Measurements from ENCODE around the gene CYB561D1.

Gene CYB561D1

DNA sequence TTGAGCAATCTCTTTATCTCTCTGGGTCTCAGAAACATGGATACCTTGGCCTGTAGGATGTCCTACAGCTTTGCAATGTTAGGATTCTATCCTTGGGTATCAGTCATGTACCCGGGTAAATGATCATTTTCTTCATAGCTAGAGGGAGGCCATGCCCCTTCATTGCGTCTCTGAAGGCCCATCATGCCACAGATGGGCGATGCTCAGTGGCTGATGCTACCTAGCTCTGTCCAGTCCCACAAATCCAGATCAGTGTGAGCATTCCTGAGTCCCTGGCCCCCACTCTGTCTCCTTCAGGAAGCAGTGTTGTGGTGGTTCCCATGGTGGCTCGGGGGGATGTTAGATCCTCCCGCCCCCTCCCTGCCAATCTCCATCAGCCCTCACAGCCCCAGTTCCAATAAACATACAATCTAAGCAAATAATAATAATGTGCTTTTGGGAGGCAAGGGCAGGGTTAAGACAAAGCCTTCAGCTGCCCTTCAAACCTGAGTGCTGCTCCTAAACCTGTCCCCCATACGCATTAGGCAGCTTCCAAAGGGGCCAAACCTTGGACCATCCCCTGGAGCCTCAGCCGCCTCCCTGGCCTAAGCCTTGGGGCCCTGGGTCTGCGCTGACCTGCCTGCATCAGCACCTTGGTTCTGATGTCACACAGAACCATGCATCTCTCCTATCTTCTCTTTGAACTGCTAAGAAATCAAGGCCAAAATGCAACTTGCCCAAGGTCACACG is 45.1 kb downstream of the CYB561D1 start:
- Mint-ChIP-seq H3K9me3 (no peaks in the 10 kb centered on the region), H3K27me3 (no peaks in the 10 kb centered on the region), H3K4me3 (no peak overlapping the region), H3K4me1 (ENCODE audit: low read depth) (no peaks in the 10 kb centered on the region), H3K27ac (no peak overlapping the region), H3K36me3 (ENCODE audit: low read depth) (no peaks in the 10 kb centered on the region)
- no peak for DNase-seq

DNA sequence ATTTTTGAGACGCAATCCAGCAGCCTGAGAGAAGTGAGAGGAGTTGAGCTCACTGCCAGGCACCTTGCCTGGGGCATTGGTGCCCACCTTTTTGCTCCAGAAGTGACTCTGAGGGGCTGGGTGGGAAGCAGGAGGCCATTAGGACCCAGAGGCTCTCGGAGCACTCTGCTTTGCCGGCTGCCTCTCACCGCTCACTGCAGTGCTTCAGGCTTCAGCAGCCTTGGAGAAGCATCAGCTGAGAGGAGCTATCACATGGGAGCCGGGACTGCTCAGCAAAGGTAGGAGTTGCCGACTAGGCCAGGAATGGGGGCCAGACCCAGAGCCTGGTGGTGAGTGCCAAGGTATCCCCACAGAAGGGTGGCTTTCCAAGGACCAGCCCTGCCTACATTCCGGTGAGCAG is 45.8 kb downstream of the CYB561D1 start, which contains the start of gene GPR61:
TSS of gene GPR61 (plus strand) at position 197 of the 400 bp plus-strand sequence. CDS start 3,151 bp downstream, outside the sequence.
- no peak within 1 kb of the TSS for H3K4me3 Mint-ChIP-seq
- H3K27ac Mint-ChIP-seq = no peak within 1 kb of the TSS
- H3K36me3 Mint-ChIP-seq (ENCODE audit: low read depth) = no peaks in the 10 kb centered on the region
- no peaks in the 10 kb centered on the region for H3K4me1 Mint-ChIP-seq (ENCODE audit: low read depth)
- H3K27me3 Mint-ChIP-seq = no peaks in the 10 kb centered on the region
- no peaks in the 10 kb centered on the region for H3K9me3 Mint-ChIP-seq
- DNase-seq = no peak

DNA sequence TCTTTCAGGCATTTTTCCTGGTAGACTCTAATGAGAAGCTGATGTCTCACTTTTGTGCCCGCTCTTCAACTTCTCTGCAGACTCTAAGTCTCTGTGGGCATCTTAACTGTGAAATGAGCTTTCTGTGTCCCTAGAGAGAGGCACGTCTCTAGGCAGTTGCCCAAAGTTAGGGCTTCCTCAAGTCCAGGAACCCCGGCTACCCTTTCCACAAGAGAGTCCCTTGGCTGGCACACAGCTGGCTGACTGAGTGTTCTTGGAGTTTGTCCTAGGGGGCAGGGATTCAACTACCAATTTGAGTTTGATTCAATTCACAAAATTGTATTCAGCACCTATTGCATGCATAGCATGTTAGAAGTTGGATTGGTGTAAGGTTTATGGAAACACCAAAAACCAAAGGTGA is 47.2 kb downstream of the CYB561D1 start:
- no peaks in the 10 kb centered on the region for H3K27me3 Mint-ChIP-seq
- no peaks in the 10 kb centered on the region for H3K36me3 Mint-ChIP-seq (ENCODE audit: low read depth)
- no peaks in the 10 kb centered on the region for H3K9me3 Mint-ChIP-seq
- H3K27ac Mint-ChIP-seq = no peak overlapping the region
- H3K4me3 Mint-ChIP-seq = no peak overlapping the region
- peaks cover 3% of the 10 kb centered on the region for H3K4me1 Mint-ChIP-seq (ENCODE audit: low read depth)
- no peak for DNase-seq

- peaks cover 2% of the 10 kb centered on the region for H3K36me3 Mint-ChIP-seq (ENCODE audit: low read depth)
- no peak for DNase-seq
- H3K9me3 Mint-ChIP-seq = no peaks in the 10 kb centered on the region
- H3K4me3 Mint-ChIP-seq = no peak overlapping the region
- no peaks in the 10 kb centered on the region for H3K27me3 Mint-ChIP-seq
- H3K27ac Mint-ChIP-seq = no peak overlapping the region
- peaks cover 17% of the 10 kb centered on the region for H3K4me1 Mint-ChIP-seq (ENCODE audit: low read depth)
Measured at GRCh38 chr1:109542657-109543056, 48.8 kb downstream of the CYB561D1 start.

- Mint-ChIP-seq H3K9me3 (no peaks in the 10 kb centered on the region), H3K27me3 (no peaks in the 10 kb centered on the region), H3K4me3 (no peak overlapping the region), H3K36me3 (ENCODE audit: low read depth) (peaks cover 10% of the 10 kb centered on the region), H3K27ac (no peak overlapping the region), H3K4me1 (ENCODE audit: low read depth) (peaks cover 19% of the 10 kb centered on the region)
- no peak for DNase-seq
Measured at GRCh38 chr1:109543283-109543987, 49.5 kb downstream of the CYB561D1 start.

- H3K27me3 Mint-ChIP-seq = no peaks in the 10 kb centered on the region
- peaks cover 17% of the 10 kb centered on the region for H3K36me3 Mint-ChIP-seq (ENCODE audit: low read depth)
- peaks cover 22% of the 10 kb centered on the region for H3K4me1 Mint-ChIP-seq (ENCODE audit: low read depth)
- no peaks in the 10 kb centered on the region for H3K9me3 Mint-ChIP-seq
- no peak for DNase-seq
- H3K27ac Mint-ChIP-seq = no peak overlapping the region
- H3K4me3 Mint-ChIP-seq = no peak overlapping the region
Measured at GRCh38 chr1:109543988-109544735, 50.3 kb downstream of the CYB561D1 start.

GRCh38 chr1:109546311-109547109 is 52.6 kb downstream of the CYB561D1 start:
- H3K27me3 Mint-ChIP-seq = no peaks in the 10 kb centered on the region
- H3K4me3 Mint-ChIP-seq = peak overlapping the region; percentile 100
- peak; percentile 84 for DNase-seq
- H3K27ac Mint-ChIP-seq = peak overlapping the region; percentile 99
- no peaks in the 10 kb centered on the region for H3K9me3 Mint-ChIP-seq
- H3K4me1 Mint-ChIP-seq (ENCODE audit: low read depth) = peaks cover 43% of the 10 kb centered on the region
- peaks cover 33% of the 10 kb centered on the region for H3K36me3 Mint-ChIP-seq (ENCODE audit: low read depth)

- peaks cover 37% of the 10 kb centered on the region for H3K36me3 Mint-ChIP-seq (ENCODE audit: low read depth)
- no peak for DNase-seq
- H3K4me1 Mint-ChIP-seq (ENCODE audit: low read depth) = peaks cover 48% of the 10 kb centered on the region
- H3K9me3 Mint-ChIP-seq = no peaks in the 10 kb centered on the region
- H3K27me3 Mint-ChIP-seq = no peaks in the 10 kb centered on the region
- peak overlapping the region; percentile 99 for H3K27ac Mint-ChIP-seq
- H3K4me3 Mint-ChIP-seq = peak overlapping the region; percentile 100
Measured at GRCh38 chr1:109547463-109548320, 53.8 kb downstream of the CYB561D1 start.

DNA sequence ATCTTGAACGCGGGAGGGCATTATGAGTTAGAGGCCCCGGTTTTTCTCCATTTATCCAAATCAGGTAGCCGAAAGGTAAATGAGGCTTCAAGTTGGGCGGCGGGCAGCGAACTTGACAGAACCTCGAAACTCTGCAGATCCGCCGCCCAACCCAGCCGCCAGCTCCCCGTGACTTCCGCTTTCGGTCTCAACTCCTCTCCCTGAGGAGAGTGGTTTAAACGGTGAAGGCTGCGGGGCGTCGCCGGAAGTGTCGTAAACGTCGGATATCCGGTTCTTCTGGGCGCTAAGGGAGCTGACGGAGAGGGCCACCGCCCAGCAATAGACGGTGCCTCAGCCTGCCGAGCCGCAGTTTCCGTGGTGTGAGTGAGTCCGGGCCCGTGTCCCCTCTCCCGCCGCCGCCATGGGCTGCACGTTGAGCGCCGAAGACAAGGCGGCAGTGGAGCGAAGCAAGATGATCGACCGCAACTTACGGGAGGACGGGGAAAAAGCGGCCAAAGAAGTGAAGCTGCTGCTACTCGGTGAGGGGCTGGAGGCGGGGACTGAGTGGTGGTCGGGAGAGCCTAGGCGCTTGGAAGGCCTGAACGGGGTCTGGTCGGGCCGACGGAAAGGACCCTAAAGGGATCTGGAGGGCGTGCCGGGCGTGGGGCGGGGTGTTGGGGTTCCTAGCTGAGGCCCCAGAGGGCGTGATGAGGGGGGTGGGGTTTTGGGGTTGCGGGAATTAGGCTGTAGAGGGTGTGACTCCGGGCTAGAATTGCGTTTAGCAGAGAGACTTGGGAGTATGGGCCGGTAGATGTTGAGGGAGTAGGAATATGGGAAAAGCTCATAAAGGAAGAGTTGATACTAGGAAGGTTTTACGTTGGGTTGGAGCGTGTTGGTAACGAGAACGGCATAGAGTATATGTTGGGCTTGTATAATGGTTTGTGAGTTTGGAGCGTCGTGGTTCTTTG is 54.7 kb downstream of the CYB561D1 start, which contains the start of gene GNAI3:
TSS of gene GNAI3 (plus strand) at position 295 of the 947 bp plus-strand sequence. CDS start at position 401, 106 bp downstream.
- no peaks in the 10 kb centered on the region for H3K9me3 Mint-ChIP-seq
- H3K27ac Mint-ChIP-seq = peak within 1 kb of the TSS; percentile 99
- peak; percentile 95 for DNase-seq
- no peaks in the 10 kb centered on the region for H3K27me3 Mint-ChIP-seq
- peaks cover 54% of the 10 kb centered on the region for H3K4me1 Mint-ChIP-seq (ENCODE audit: low read depth)
- H3K36me3 Mint-ChIP-seq (ENCODE audit: low read depth) = peaks cover 39% of the 10 kb centered on the region
- peak within 1 kb of the TSS; percentile 100 for H3K4me3 Mint-ChIP-seq

All from activated T-cell treated with anti-CD3 and anti-CD28 coated beads, Interleukin-2, amount 50 U/mL, for 24 hours (primary cell).